PC-3 (cell line): ENCODE data around the gene OR2T3. TPM values are rescaled to one million over a fixed set of nuclear protein-coding genes. Genes with fewer than 3 reads are reported as not detected.
"Not testable (repeated sequence)": the region's sequence is repeated elsewhere in the genome, so short reads cannot be mapped to it uniquely, and the experiment has no call there.

Source experiments
- ATAC-seq: fragments of 200-7000 bp; cut with Tn5 transposase; 2 replicates; pipeline ENCODE4 v1.9.1; 2020; ENCODE audit warnings: mild to moderate bottlenecking, moderate library complexity
- BruUV-seq: library from RNA; stranded (reverse); fragments of 400-500 nt; replicated peaks from 2 replicates; lab custom pipeline; 2021; lab: Mats Ljungman, UMichigan
- CTCF ChIA-PET: fragments of 300-600 bp; sonication (Branson Sonifier 250); formaldehyde crosslinking; loops from one replicate; lab custom pipeline; 2022; ENCODE audit warnings: antibody characterized with exemption; lab: Charles Lee
- POLR2A ChIA-PET: fragments of 300-600 bp; sonication (Branson Sonifier 250); formaldehyde crosslinking; loops from one replicate; lab custom pipeline; 2022; ENCODE audit warnings: antibody characterized with exemption; ENCODE audit not compliant: unreplicated experiment; lab: Charles Lee
- DNase-seq: peaks from one replicate; pipeline ENCODE4 v3.0.0-alpha.2; 2015
- H2AFZ ChIP-seq: fragments of 300-600 bp; sonication (generic); 2 replicates; pipeline ENCODE4 v1.6.0; 2016; ENCODE audit warnings: antibody characterized with exemption, low read length
- H3F3A ChIP-seq: fragments of 300-600 bp; sonication (generic); one replicate; pipeline ENCODE4 v1.6.0; 2017; ENCODE audit warnings: antibody characterized with exemption, low read length, control low read depth, mild to moderate bottlenecking; ENCODE audit not compliant: unreplicated experiment
- H3K27ac ChIP-seq: fragments of 300-600 bp; sonication (generic); 2 replicates; pipeline ENCODE4 v1.5.1; 2016; ENCODE audit warnings: mild to moderate bottlenecking, low read length
- H3K27me3 ChIP-seq: fragments of 300-600 bp; sonication (generic); 2 replicates; pipeline ENCODE4 v1.6.1; 2016; ENCODE audit warnings: low read length, mixed read lengths
- H3K36me3 ChIP-seq: fragments of 300-600 bp; sonication (generic); 2 replicates; pipeline ENCODE4 v1.6.1; 2016; ENCODE audit warnings: low read depth, mixed run types, low read length, mixed read lengths
- H3K4me1 ChIP-seq: fragments of 300-600 bp; sonication (generic); 2 replicates; pipeline ENCODE4 v1.5.1; 2016; ENCODE audit warnings: low read length; ENCODE audit not compliant: insufficient read depth
- H3K4me2 ChIP-seq: fragments of 300-600 bp; sonication (generic); 2 replicates; pipeline ENCODE4 v1.6.0; 2016; ENCODE audit warnings: low read length
- H3K4me3 ChIP-seq: fragments of 300-600 bp; sonication (generic); 2 replicates; pipeline ENCODE4 v1.5.1; 2016; ENCODE audit warnings: mild to moderate bottlenecking, low read length, mixed read lengths
- H3K79me2 ChIP-seq: fragments of 300-600 bp; sonication (generic); 2 replicates; pipeline ENCODE4 v1.6.1; 2017; ENCODE audit warnings: low read length, mixed read lengths
- H3K9ac ChIP-seq: fragments of 300-600 bp; sonication (generic); 2 replicates; pipeline ENCODE4 v1.6.0; 2016; ENCODE audit warnings: mild to moderate bottlenecking, low read length
- H3K9me2 ChIP-seq: fragments of 300-600 bp; sonication (generic); replicated peaks from 2 replicates; pipeline ENCODE4 v1.6.1; 2016; ENCODE audit warnings: mixed run types, low read length, mixed read lengths
- H3K9me3 ChIP-seq: fragments of 300-600 bp; sonication (generic); 2 replicates; pipeline ENCODE4 v1.6.1; 2016; ENCODE audit warnings: low read length, mixed read lengths
- H4K20me1 ChIP-seq: fragments of 300-600 bp; sonication (generic); 2 replicates; pipeline ENCODE4 v1.6.1; 2016; ENCODE audit warnings: low read length, mixed read lengths
- intact Hi-C: fragments of 100-400 bp; cut with micrococcal nuclease; formaldehyde crosslinking; loops from 2 replicates; pipeline ENCODE4 v1.9.0; 2023
- total RNA-seq: library from RNA; depleted of rRNA; stranded (reverse); fragments of >200 nt; gene quantifications from 2 replicates; pipeline ENCODE4 v1.2.3, GENCODE V29; 2014

Gene OR2T3
- total RNA-seq, 1 experiment from 2014 or later: not detected

- H3K4me1 ChIP-seq, DNase-seq, H2AFZ ChIP-seq, H3K27ac ChIP-seq, H3K4me3 ChIP-seq, H3K36me3 ChIP-seq, ATAC-seq, H4K20me1 ChIP-seq, H3K4me2 ChIP-seq, H3F3A ChIP-seq, H3K9me3 ChIP-seq, BruUV-seq, POLR2A ChIA-PET, H3K79me2 ChIP-seq, CTCF ChIA-PET, H3K9me2 ChIP-seq, intact Hi-C loops, H3K9ac ChIP-seq: not testable (repeated sequence)
- H3K27me3 ChIP-seq: peaks cover 25% of the 10 kb centered on the region
Measured at GRCh38 chr1:248434913-248435312, 38.2 kb upstream of the OR2T3 start.

- H3K79me2 ChIP-seq, H3F3A ChIP-seq, H3K4me1 ChIP-seq, H3K4me3 ChIP-seq, H3K9me2 ChIP-seq, DNase-seq, CTCF ChIA-PET, H3K9me3 ChIP-seq, POLR2A ChIA-PET, BruUV-seq, H4K20me1 ChIP-seq, H3K36me3 ChIP-seq, ATAC-seq, intact Hi-C loops, H3K27ac ChIP-seq, H3K9ac ChIP-seq, H3K4me2 ChIP-seq, H2AFZ ChIP-seq: not testable (repeated sequence)
- peaks cover 30% of the 10 kb centered on the region for H3K27me3 ChIP-seq
Measured at GRCh38 chr1:248436303-248436702, 36.8 kb upstream of the OR2T3 start.

- DNase-seq, H2AFZ ChIP-seq, POLR2A ChIA-PET, ATAC-seq, BruUV-seq, H3K4me3 ChIP-seq, H3K9me2 ChIP-seq, H3K4me1 ChIP-seq, H3K27ac ChIP-seq, H3K9ac ChIP-seq, intact Hi-C loops, H4K20me1 ChIP-seq, H3K36me3 ChIP-seq, H3K9me3 ChIP-seq, CTCF ChIA-PET, H3K79me2 ChIP-seq, H3K4me2 ChIP-seq, H3F3A ChIP-seq: not testable (repeated sequence)
- H3K27me3 ChIP-seq: peaks cover 21% of the 10 kb centered on the region
Measured at GRCh38 chr1:248438668-248439067, 34.5 kb upstream of the OR2T3 start.

- ATAC-seq, H3K79me2 ChIP-seq, H3K4me3 ChIP-seq, H3K4me1 ChIP-seq, intact Hi-C loops, H3K27ac ChIP-seq, H3K9ac ChIP-seq, CTCF ChIA-PET, POLR2A ChIA-PET, H4K20me1 ChIP-seq, H3K4me2 ChIP-seq, H3K36me3 ChIP-seq, DNase-seq, H3K9me2 ChIP-seq, H3K9me3 ChIP-seq, H3F3A ChIP-seq, BruUV-seq, H2AFZ ChIP-seq: not testable (repeated sequence)
- H3K27me3 ChIP-seq: peaks cover 19% of the 10 kb centered on the region
Measured at GRCh38 chr1:248439283-248439682, 33.9 kb upstream of the OR2T3 start.

GRCh38 chr1:248442500-248443277 is 30.5 kb upstream of the OR2T3 start:
- ATAC-seq, POLR2A ChIA-PET, H3K27ac ChIP-seq, H3K9ac ChIP-seq, DNase-seq, H3K4me3 ChIP-seq, H3F3A ChIP-seq, H4K20me1 ChIP-seq, H3K79me2 ChIP-seq, H3K9me2 ChIP-seq, CTCF ChIA-PET, intact Hi-C loops, H2AFZ ChIP-seq, H3K4me1 ChIP-seq, BruUV-seq, H3K9me3 ChIP-seq, H3K4me2 ChIP-seq, H3K36me3 ChIP-seq: not testable (repeated sequence)
- H3K27me3 ChIP-seq: peaks cover 25% of the 10 kb centered on the region; the same call in 1 of the 2 replicates

- POLR2A ChIA-PET, H3K4me1 ChIP-seq, BruUV-seq: not testable (repeated sequence)
Measured at GRCh38 chr1:248444603-248445002, 28.5 kb upstream of the OR2T3 start.

More at GRCh38 chr1:248444603-248445002, 28.5 kb upstream of the OR2T3 start:
- H3K79me2 ChIP-seq, CTCF ChIA-PET, H2AFZ ChIP-seq, H3F3A ChIP-seq, intact Hi-C loops, H3K36me3 ChIP-seq, H3K4me3 ChIP-seq, ATAC-seq, H3K9me2 ChIP-seq, DNase-seq, H3K27ac ChIP-seq, H4K20me1 ChIP-seq, H3K9ac ChIP-seq, H3K9me3 ChIP-seq, H3K4me2 ChIP-seq: not testable (repeated sequence)
- H3K27me3 ChIP-seq: peaks cover 25% of the 10 kb centered on the region; the same call in 1 of the 2 replicates
